ENCODE results near the gene MT1A.
"Not testable (repeated sequence)": the region's sequence is repeated elsewhere in the genome, so short reads cannot be mapped to it uniquely, and the experiment has no call there.

The MT1A gene

DNA sequence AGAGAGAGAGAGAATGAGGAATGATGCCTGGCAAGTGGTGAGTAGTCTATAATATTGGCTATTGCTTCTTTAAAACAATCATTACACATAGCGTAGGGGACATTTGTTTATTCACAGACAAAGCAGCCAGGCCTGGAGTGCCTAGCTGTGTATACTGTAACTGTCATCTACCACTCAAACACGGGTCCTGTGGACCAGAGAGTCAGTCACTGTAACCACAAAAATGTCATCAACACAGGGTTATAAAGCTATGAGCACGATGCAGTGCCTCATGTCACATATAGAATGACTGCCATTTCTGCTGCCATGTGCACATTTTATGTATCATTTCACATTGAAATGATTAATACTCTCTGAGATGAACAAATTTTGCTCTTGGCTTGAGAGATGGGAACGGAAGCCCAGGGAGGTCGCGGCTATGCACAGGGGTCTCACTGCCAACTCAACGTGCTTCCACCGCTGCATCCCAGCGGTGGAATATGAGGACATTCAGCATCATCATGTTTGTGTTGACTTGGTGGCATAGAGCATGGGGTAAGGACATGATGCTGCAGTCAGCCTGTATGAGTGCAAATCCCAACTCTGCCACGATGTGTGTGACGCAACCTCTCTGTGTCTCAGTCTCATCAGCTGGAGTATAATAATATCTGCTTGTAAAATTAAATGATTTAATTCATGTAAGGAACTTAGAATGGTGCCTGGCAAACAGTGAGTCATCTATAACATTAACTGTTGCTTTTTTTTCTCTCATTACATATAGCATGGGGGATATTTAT, 34.5 kb downstream of the MT1A start:
- no peak overlapping the region for H3K4me3 ChIP-seq (replicated peaks; ENCODE audit: insufficient read depth, low read length)
- TF ChIP-seq POLR2AphosphoS5 (IDR thresholded peaks at IDR 0.05; ENCODE audit: low read depth) (no peak), SPI1 (IDR thresholded peaks at IDR 0.05; ENCODE audit: borderline replicate concordance, low read depth) (no peak), REST (IDR thresholded peaks at IDR 0.05; ENCODE audit: insufficient replicate concordance, low read depth) (no peak), CTCF (IDR thresholded peaks at IDR 0.05; ENCODE audit: insufficient read depth, low read length) (no peak), GABPA (IDR thresholded peaks at IDR 0.05; ENCODE audit: low read depth) (no peak)
- peaks cover 40% of the 10 kb centered on the region for H3K27me3 ChIP-seq (ENCODE audit: insufficient read depth, poor library complexity, severe bottlenecking)
- no peak overlapping the region for H3K27ac ChIP-seq (replicated peaks)
- no peak for DNase-seq (ENCODE audit: low read depth in 1 of 2, low spot score in 1 of 2)

- Histone ChIP-seq H3K4me3 (replicated peaks; ENCODE audit: insufficient read depth, low read length) (no peak overlapping the region), H3K27me3 (ENCODE audit: insufficient read depth, poor library complexity, severe bottlenecking) (peaks cover 32% of the 10 kb centered on the region), H3K27ac (replicated peaks) (no peak overlapping the region)
- TF ChIP-seq POLR2AphosphoS5 (IDR thresholded peaks at IDR 0.05; ENCODE audit: low read depth) (no peak), GABPA (IDR thresholded peaks at IDR 0.05; ENCODE audit: low read depth) (no peak), SPI1 (IDR thresholded peaks at IDR 0.05; ENCODE audit: borderline replicate concordance, low read depth) (peak; percentile 55; the same call in 1 of the 2 replicates), REST (IDR thresholded peaks at IDR 0.05; ENCODE audit: insufficient replicate concordance, low read depth) (no peak), CTCF (IDR thresholded peaks at IDR 0.05; ENCODE audit: insufficient read depth, low read length) (peak; percentile 20)
- DNase-seq (ENCODE audit: low read depth in 1 of 2, low spot score in 1 of 2): peak in 1 of 2 experiments; percentile 49
Observed at GRCh38 chr16:56673921-56674320, 35.5 kb downstream of the MT1A start.

DNA sequence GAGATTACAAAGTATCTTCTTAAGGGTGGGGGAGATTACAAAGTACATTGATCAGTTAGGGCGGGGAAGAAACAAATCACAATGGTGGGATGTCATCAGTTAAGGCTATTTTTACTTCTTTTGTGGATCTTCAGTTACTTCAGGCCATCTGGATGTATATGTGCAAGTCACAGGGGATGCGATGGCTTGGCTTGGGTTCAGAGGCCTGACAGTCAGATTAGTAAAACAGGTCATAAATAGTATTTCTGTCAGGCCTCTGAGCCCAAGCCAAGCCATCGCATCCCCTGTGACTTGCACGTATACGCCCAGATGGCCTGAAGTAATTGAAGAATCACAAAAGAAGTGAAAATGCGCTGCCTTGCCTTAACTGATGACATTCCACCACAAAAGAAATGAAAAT, 36.1 kb downstream of the MT1A start:
- not testable (repeated sequence) for H3K27ac ChIP-seq (replicated peaks); DNase-seq (ENCODE audit: low read depth in 1 of 2, low spot score in 1 of 2); H3K4me3 ChIP-seq (replicated peaks; ENCODE audit: insufficient read depth, low read length)
- H3K27me3 ChIP-seq (ENCODE audit: insufficient read depth, poor library complexity, severe bottlenecking): peaks cover 25% of the 10 kb centered on the region

DNA sequence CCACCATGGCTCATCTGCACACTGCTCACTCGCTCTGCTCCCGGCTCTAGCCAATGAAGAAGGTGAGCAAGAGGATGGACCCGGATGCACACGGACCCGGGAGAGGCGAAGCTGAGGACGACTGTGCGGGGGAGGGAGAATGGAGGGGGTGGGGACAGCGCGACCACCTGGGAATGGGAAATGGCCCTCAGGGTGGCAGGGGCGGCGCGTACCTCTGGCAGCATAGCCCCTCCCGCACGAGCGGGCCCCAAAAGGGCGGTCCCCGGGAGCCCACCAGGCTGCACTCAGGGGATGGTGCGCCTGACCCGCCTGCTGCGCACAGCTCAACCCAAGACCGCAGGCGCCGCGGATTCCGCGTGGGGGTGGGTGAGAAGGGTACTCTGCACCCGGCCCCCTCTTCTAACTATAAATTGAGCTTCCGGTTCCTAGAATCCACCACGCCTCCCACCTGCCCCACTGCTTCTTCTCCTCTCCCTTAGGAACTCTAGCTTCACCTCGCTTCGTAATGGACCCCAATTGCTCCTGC, 37.3 kb downstream of the MT1A start:
- Histone ChIP-seq H3K27ac (replicated peaks) (no peak overlapping the region), H3K27me3 (ENCODE audit: insufficient read depth, poor library complexity, severe bottlenecking) (peaks cover 14% of the 10 kb centered on the region), H3K4me3 (replicated peaks; ENCODE audit: insufficient read depth, low read length) (no peak overlapping the region)
- no peak for TF ChIP-seq REST (IDR thresholded peaks at IDR 0.05; ENCODE audit: insufficient replicate concordance, low read depth)
- TF ChIP-seq POLR2AphosphoS5 (IDR thresholded peaks at IDR 0.05; ENCODE audit: low read depth): no peak
- TF ChIP-seq CTCF (IDR thresholded peaks at IDR 0.05; ENCODE audit: insufficient read depth, low read length): no peak
- TF ChIP-seq SPI1 (IDR thresholded peaks at IDR 0.05; ENCODE audit: borderline replicate concordance, low read depth): no peak
- DNase-seq (ENCODE audit: low read depth in 1 of 2, low spot score in 1 of 2): no peak
